Panc1 (cell line): ENCODE measurements around the gene GRIK3.

Source experiments
- POLR2AphosphoS5 ChIP-seq: IDR thresholded peaks from 2 replicates; pipeline ENCODE4 v1.6.1; 2012; ENCODE audit warnings: mild to moderate bottlenecking, low read depth, low read length, moderate library complexity
- TF ChIP-seq, protein P1 (sequence below): fragments of 450-650 bp; IDR thresholded peaks from 2 replicates; pipeline ENCODE4 v1.5.1; 2017; ENCODE audit warnings: mild to moderate bottlenecking
- TF ChIP-seq, protein P2 (sequence below), 2 experiments: IDR thresholded peaks; 2 replicates each; pipeline ENCODE4 v1.6.1; 2011 to 2012; ENCODE audit warnings: low read depth in 2 of 2, control low read depth in 1 of 2, low read length in 1 of 2, mild to moderate bottlenecking in 1 of 2, moderate library complexity in 1 of 2; ENCODE audit not compliant: insufficient read depth in 1 of 2

DNA sequence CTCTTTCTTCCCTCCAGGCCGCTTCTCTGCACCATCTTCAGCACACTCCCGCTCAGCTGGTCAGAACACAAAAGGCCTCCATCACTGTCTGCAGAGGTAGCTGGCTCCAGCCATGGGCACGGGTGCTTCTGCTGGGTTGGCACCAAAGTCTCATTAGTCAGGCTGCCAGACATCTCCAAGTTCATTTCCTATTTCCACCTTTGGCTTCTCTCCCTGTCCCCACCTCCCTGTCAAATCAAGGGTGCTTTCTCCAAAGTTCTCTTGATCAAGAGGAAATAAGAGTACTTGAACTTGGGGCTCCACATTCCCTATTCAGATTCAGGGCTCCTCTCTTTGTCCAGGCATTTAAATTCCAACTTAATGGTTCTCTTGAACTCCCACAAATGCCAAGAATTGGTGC, 33.9 kb upstream of the GRIK3 start:
- TF ChIP-seq, protein P1, sequence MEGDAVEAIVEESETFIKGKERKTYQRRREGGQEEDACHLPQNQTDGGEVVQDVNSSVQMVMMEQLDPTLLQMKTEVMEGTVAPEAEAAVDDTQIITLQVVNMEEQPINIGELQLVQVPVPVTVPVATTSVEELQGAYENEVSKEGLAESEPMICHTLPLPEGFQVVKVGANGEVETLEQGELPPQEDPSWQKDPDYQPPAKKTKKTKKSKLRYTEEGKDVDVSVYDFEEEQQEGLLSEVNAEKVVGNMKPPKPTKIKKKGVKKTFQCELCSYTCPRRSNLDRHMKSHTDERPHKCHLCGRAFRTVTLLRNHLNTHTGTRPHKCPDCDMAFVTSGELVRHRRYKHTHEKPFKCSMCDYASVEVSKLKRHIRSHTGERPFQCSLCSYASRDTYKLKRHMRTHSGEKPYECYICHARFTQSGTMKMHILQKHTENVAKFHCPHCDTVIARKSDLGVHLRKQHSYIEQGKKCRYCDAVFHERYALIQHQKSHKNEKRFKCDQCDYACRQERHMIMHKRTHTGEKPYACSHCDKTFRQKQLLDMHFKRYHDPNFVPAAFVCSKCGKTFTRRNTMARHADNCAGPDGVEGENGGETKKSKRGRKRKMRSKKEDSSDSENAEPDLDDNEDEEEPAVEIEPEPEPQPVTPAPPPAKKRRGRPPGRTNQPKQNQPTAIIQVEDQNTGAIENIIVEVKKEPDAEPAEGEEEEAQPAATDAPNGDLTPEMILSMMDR: no peak
- TF ChIP-seq POLR2AphosphoS5: no peak
- TF ChIP-seq, protein P2, sequence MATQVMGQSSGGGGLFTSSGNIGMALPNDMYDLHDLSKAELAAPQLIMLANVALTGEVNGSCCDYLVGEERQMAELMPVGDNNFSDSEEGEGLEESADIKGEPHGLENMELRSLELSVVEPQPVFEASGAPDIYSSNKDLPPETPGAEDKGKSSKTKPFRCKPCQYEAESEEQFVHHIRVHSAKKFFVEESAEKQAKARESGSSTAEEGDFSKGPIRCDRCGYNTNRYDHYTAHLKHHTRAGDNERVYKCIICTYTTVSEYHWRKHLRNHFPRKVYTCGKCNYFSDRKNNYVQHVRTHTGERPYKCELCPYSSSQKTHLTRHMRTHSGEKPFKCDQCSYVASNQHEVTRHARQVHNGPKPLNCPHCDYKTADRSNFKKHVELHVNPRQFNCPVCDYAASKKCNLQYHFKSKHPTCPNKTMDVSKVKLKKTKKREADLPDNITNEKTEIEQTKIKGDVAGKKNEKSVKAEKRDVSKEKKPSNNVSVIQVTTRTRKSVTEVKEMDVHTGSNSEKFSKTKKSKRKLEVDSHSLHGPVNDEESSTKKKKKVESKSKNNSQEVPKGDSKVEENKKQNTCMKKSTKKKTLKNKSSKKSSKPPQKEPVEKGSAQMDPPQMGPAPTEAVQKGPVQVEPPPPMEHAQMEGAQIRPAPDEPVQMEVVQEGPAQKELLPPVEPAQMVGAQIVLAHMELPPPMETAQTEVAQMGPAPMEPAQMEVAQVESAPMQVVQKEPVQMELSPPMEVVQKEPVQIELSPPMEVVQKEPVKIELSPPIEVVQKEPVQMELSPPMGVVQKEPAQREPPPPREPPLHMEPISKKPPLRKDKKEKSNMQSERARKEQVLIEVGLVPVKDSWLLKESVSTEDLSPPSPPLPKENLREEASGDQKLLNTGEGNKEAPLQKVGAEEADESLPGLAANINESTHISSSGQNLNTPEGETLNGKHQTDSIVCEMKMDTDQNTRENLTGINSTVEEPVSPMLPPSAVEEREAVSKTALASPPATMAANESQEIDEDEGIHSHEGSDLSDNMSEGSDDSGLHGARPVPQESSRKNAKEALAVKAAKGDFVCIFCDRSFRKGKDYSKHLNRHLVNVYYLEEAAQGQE (IDR thresholded peaks at IDR 0.05; ENCODE audit: insufficient read depth in 1 of 2, low read depth in 2 of 2, low read length in 1 of 2): no peak
